Measurements from ENCODE around the gene S1PR5.
"Not testable (repeated sequence)": the region's sequence is repeated elsewhere in the genome, so short reads cannot be mapped to it uniquely, and the experiment has no call there.

Gene S1PR5

GRCh38 chr19:10543059-10543419, 25.8 kb upstream of the S1PR5 start:
- ChIA-PET CTCF (interaction anchor here (0.6 to 1.8 kb wide), 8 partner anchors 9 to 312 kb away, joined by 3 to 6 read pairs (median 3); partner anchors contain the start of gene KRI1), POLR2A (no interaction called here)
- no peak for TF ChIP-seq CTCF (IDR thresholded peaks at IDR 0.05; ENCODE audit: insufficient read depth, low read length, missing control alignments)
- no peak for DNase-seq (ENCODE audit: low read depth, low spot score)
- H3K4me3 ChIP-seq (ENCODE audit: low read depth, low read length): no peak overlapping the region

- DNase-seq (ENCODE audit: low read depth, low spot score); CTCF ChIA-PET; POLR2A ChIA-PET; H3K4me3 ChIP-seq (ENCODE audit: low read depth, low read length): not testable (repeated sequence)
Measured at GRCh38 chr19:10539016-10539415, 21.8 kb upstream of the S1PR5 start.

GRCh38 chr19:10538204-10538983, 21.1 kb upstream of the S1PR5 start:
- ChIA-PET POLR2A (no interaction called here), CTCF (interaction anchor here (1.0 kb wide), 1 partner anchor 15 kb away, joined by 3 read pairs; no protein-coding TSS in a partner anchor)
- no peak overlapping the region for H3K4me3 ChIP-seq (ENCODE audit: low read depth, low read length)
- no peak for DNase-seq (ENCODE audit: low read depth, low spot score)
- no peak for TF ChIP-seq CTCF (IDR thresholded peaks at IDR 0.05; ENCODE audit: insufficient read depth, low read length, missing control alignments)

GRCh38 chr19:10537668-10538067, 20.4 kb upstream of the S1PR5 start:
- ChIA-PET POLR2A (no interaction called here), CTCF (interaction anchor here (1.0 kb wide), 1 partner anchor 14 kb away, joined by 3 read pairs; no protein-coding TSS in a partner anchor)
- TF ChIP-seq CTCF (IDR thresholded peaks at IDR 0.05; ENCODE audit: insufficient read depth, low read length, missing control alignments): no peak
- DNase-seq (ENCODE audit: low read depth, low spot score): no peak
- no peak overlapping the region for H3K4me3 ChIP-seq (ENCODE audit: low read depth, low read length)

GRCh38 chr19:10535613-10536012, 18.4 kb upstream of the S1PR5 start:
- DNase-seq (ENCODE audit: low read depth, low spot score): no peak
- ChIA-PET CTCF (interaction anchor here (1.1 to 1.5 kb wide), 4 partner anchors 17 to 108 kb away, joined by 3 to 4 read pairs (median 4); no protein-coding TSS in a partner anchor), POLR2A (interaction anchor here (0.6 kb wide), 1 partner anchor 16 kb away, joined by 5 read pairs; no protein-coding TSS in a partner anchor)
- no peak for TF ChIP-seq CTCF (IDR thresholded peaks at IDR 0.05; ENCODE audit: insufficient read depth, low read length, missing control alignments)
- no peak overlapping the region for H3K4me3 ChIP-seq (ENCODE audit: low read depth, low read length)

GRCh38 chr19:10533646-10534386, 16.6 kb upstream of the S1PR5 start:
- no peak overlapping the region for H3K4me3 ChIP-seq (ENCODE audit: low read depth, low read length)
- ChIA-PET CTCF (interaction anchor here (0.6 to 1.5 kb wide), 10 partner anchors 9 to 331 kb away, joined by 3 to 6 read pairs (median 4); partner anchors contain the start of gene QTRT1), POLR2A (no interaction called here)
- peak; percentile 94 for DNase-seq (ENCODE audit: low read depth, low spot score)
- no peak for TF ChIP-seq CTCF (IDR thresholded peaks at IDR 0.05; ENCODE audit: insufficient read depth, low read length, missing control alignments)

Data from AG04449 (cell line).